Inflammatory macrophage treated with lipopolysaccharide for 4 hours (primary cell): ENCODE measurements around the gene VGLL3.

Experiments
- DNase-seq: peaks from one replicate; pipeline ENCODE4 v3.0.0-alpha.2; 2020

VGLL3 gene

GRCh38 chr3:86948822-86949221, 42.1 kb downstream of the VGLL3 start:
- no peak for DNase-seq

GRCh38 chr3:86942206-86942605, 48.7 kb downstream of the VGLL3 start:
- no peak for DNase-seq

- no peak for DNase-seq
These were observed 52.4 kb downstream of the VGLL3 start for GRCh38 chr3:86938416-86939105.

- no peak for DNase-seq
These were observed 53.6 kb downstream of the VGLL3 start for GRCh38 chr3:86937306-86937791.

- no peak for DNase-seq
These were observed 56.1 kb downstream of the VGLL3 start for GRCh38 chr3:86934851-86935250.

- DNase-seq, result no peak
These were observed 60.1 kb downstream of the VGLL3 start for GRCh38 chr3:86930831-86931230.

GRCh38 chr3:86930181-86930580, 60.8 kb downstream of the VGLL3 start:
- DNase-seq, result no peak

- no peak for DNase-seq
These were observed 61.9 kb downstream of the VGLL3 start for GRCh38 chr3:86929046-86929445.

- no peak for DNase-seq
These were observed 67.9 kb downstream of the VGLL3 start for GRCh38 chr3:86923071-86923491.

- DNase-seq, result no peak
These were observed 68.8 kb downstream of the VGLL3 start for GRCh38 chr3:86921971-86922680.

GRCh38 chr3:86914670-86915069, 76.3 kb downstream of the VGLL3 start:
- DNase-seq, result no peak

- DNase-seq, result no peak
These were observed 77.8 kb downstream of the VGLL3 start for GRCh38 chr3:86913160-86913559.

- no peak for DNase-seq
These were observed 95.7 kb downstream of the VGLL3 start for GRCh38 chr3:86895202-86895601.

GRCh38 chr3:86890741-86891396, 100.1 kb downstream of the VGLL3 start:
- no peak for DNase-seq
